ENCODE data around the gene SCN1A. TPM values are rescaled to one million over a fixed set of nuclear protein-coding genes. Genes with fewer than 3 reads are reported as not detected.

Gene SCN1A
- polyA plus RNA-seq, 1 of the 3 experiments (the other 2 are of a cell fraction) = not detected

- POLR2A ChIA-PET = no interaction called here
- CTCF ChIA-PET = interaction anchor here (0.9 to 1.6 kb wide), 3 partner anchors 8 to 349 kb away, joined by 3 to 7 read pairs (median 3); no protein-coding TSS in a partner anchor
Observed at GRCh38 chr2:166167449-166167848, 39.6 kb upstream of the SCN1A start.

GRCh38 chr2:166163775-166164174 lies 36.0 kb upstream of the SCN1A start:
- no peak overlapping the region; the same call in 1 of the 2 replicates for H2AFZ ChIP-seq (ENCODE audit: low read depth)
- TF ChIP-seq NFIC (IDR thresholded peaks at IDR 0.05; ENCODE audit: borderline replicate concordance) (no peak), GABPA (IDR thresholded peaks at IDR 0.05; ENCODE audit: low read depth) (no peak), RCOR1 (IDR thresholded peaks at IDR 0.05; ENCODE audit: low read length) (no peak), TCF12 (IDR thresholded peaks at IDR 0.05) (no peak), USF2 (IDR thresholded peaks at IDR 0.05; ENCODE audit: borderline replicate concordance, low read depth, low read length) (no peak), FOXM1 (IDR thresholded peaks at IDR 0.05; ENCODE audit: low read depth) (no peak), JUND (IDR thresholded peaks at IDR 0.05) (no peak), REST (IDR thresholded peaks at IDR 0.05; ENCODE audit: low read depth, low read length) (no peak), ELF1 (IDR thresholded peaks at IDR 0.05) (no peak), MXI1 (IDR thresholded peaks at IDR 0.05; ENCODE audit: low read depth, low read length) (no peak), POLR2AphosphoS5 (IDR thresholded peaks at IDR 0.05; ENCODE audit: low read depth, low read length) (no peak), IRF3 (IDR thresholded peaks at IDR 0.05; ENCODE audit: low read depth, low read length) (no peak), ZBTB33 (IDR thresholded peaks at IDR 0.05; ENCODE audit: borderline replicate concordance, low read depth) (no peak), RAD21 (IDR thresholded peaks at IDR 0.05; ENCODE audit: low read length) (no peak), RFX5 (IDR thresholded peaks at IDR 0.05; ENCODE audit: low read length) (no peak)
- TF ChIP-seq, protein P1, sequence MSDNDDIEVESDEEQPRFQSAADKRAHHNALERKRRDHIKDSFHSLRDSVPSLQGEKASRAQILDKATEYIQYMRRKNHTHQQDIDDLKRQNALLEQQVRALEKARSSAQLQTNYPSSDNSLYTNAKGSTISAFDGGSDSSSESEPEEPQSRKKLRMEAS (IDR thresholded peaks at IDR 0.05; ENCODE audit: low read depth) = no peak
- H3K9ac ChIP-seq = no peak overlapping the region
- CTCF ChIA-PET = interaction anchor here (1.2 to 1.8 kb wide), 2 partner anchors 9 to 106 kb away, joined by 4 read pairs; no protein-coding TSS in a partner anchor
- no peaks in the 10 kb centered on the region for H3F3A ChIP-seq (replicated peaks; ENCODE audit: insufficient read depth)
- no peak overlapping the region for H3K4me3 ChIP-seq (ENCODE audit: low read depth in 2 of 2, low read length in 1 of 2)
- H3K36me3 ChIP-seq (replicated peaks in 1 of 2; ENCODE audit: control insufficient read depth in 1 of 2, insufficient read depth in 2 of 2, low read length in 1 of 2) = no peaks in the 10 kb centered on the region
- H4K20me1 ChIP-seq (ENCODE audit: insufficient read depth) = no peaks in the 10 kb centered on the region
- no peak overlapping the region for H3K4me2 ChIP-seq
- no peak overlapping the region for H3K27ac ChIP-seq (ENCODE audit: low read depth in 2 of 2, low read length in 1 of 2)
- no peaks in the 10 kb centered on the region for H3K27me3 ChIP-seq (ENCODE audit: insufficient read depth)
- no peak for DNase-seq
- POLR2A ChIA-PET = no interaction called here
- no peaks in the 10 kb centered on the region for H3K9me3 ChIP-seq
- no peaks in the 10 kb centered on the region; a peak in 1 of 4 replicates for H3K4me1 ChIP-seq (ENCODE audit: control insufficient read depth in 1 of 2, insufficient read depth in 2 of 2, low read depth in 1 of 2, low read length in 1 of 2)
- no peaks in the 10 kb centered on the region for H3K79me2 ChIP-seq (ENCODE audit: insufficient read depth)
- no peaks in the 10 kb centered on the region for H3K9me2 ChIP-seq
- 26% methylated on average over 2 of the region's 2 CpGs for WGBS (ENCODE audit: low lambda C conversion rate)

More at GRCh38 chr2:166167449-166167848, 39.6 kb upstream of the SCN1A start:
- Histone ChIP-seq H3K9me2 (no peaks in the 10 kb centered on the region), H3K27me3 (ENCODE audit: insufficient read depth) (no peaks in the 10 kb centered on the region), H3K9ac (no peak overlapping the region), H3K79me2 (ENCODE audit: insufficient read depth) (no peaks in the 10 kb centered on the region), H3K27ac (ENCODE audit: low read depth in 2 of 2, low read length in 1 of 2) (no peak overlapping the region), H3K36me3 (replicated peaks in 1 of 2; ENCODE audit: control insufficient read depth in 1 of 2, insufficient read depth in 2 of 2, low read length in 1 of 2) (no peaks in the 10 kb centered on the region), H3K4me2 (no peak overlapping the region), H4K20me1 (ENCODE audit: insufficient read depth) (no peaks in the 10 kb centered on the region), H3F3A (replicated peaks; ENCODE audit: insufficient read depth) (no peaks in the 10 kb centered on the region), H2AFZ (ENCODE audit: low read depth) (no peak overlapping the region), H3K4me1 (ENCODE audit: control insufficient read depth in 1 of 2, insufficient read depth in 2 of 2, low read depth in 1 of 2, low read length in 1 of 2) (no peaks in the 10 kb centered on the region), H3K9me3 (no peaks in the 10 kb centered on the region), H3K4me3 (ENCODE audit: low read depth in 2 of 2, low read length in 1 of 2) (no peak overlapping the region)
- 19% methylated on average over 2 of the region's 2 CpGs for WGBS (ENCODE audit: low lambda C conversion rate)
- TF ChIP-seq FOXJ3 (CRISPR knock-in tag; IDR thresholded peaks at IDR 0.05) (no peak), JUND (IDR thresholded peaks at IDR 0.05) (no peak)
- DNase-seq = no peak

All from SK-N-SH (cell line).